K562 (cell line): ENCODE measurements around the gene AGPAT2. TPM values are rescaled to one million over a fixed set of nuclear protein-coding genes. Genes with fewer than 3 reads are reported as not detected.

ENCODE experiments used
- ATF7 ChIP-seq: fragments of 450-650 bp; IDR thresholded peaks from 2 replicates; pipeline ENCODE4 v1.7.1; 2014; ENCODE audit warnings: mild to moderate bottlenecking, moderate library complexity
- CHD7 ChIP-seq: fragments of 200-600 bp; sonication (generic); IDR thresholded peaks from one replicate; pipeline ENCODE4 v1.6.1; 2012; ENCODE audit warnings: mild to moderate bottlenecking, low read depth, low read length, inconsistent platforms
- FOSL1 ChIP-seq: fragments of 200-800 bp; sonication (Bioruptor generic); conservative IDR thresholded peaks from 2 replicates; pipeline ENCODE4 v1.6.1; 2016; ENCODE audit warnings: missing genetic modification characterization, missing compliant biosample characterization
- IRF9 ChIP-seq: fragments of 450-650 bp; IDR thresholded peaks from 2 replicates; pipeline ENCODE4 v1.6.1; 2016; ENCODE audit warnings: missing biosample characterization, missing genetic modification characterization
- MBD1 ChIP-seq: fragments of 250-450 bp; sonication (Bioruptor Pico); IDR thresholded peaks from 2 replicates; pipeline ENCODE4 v1.8.0; 2022; ENCODE audit warnings: inconsistent platforms
- NCOA4 ChIP-seq: fragments of 450-650 bp; IDR thresholded peaks from 2 replicates; pipeline ENCODE4 v1.6.1; 2018; ENCODE audit warnings: mild to moderate bottlenecking; ENCODE audit not compliant: partially characterized antibody
- NR2C2 ChIP-seq, 2 experiments: fragments of 200-800 bp in 1 of 2; sonication (Bioruptor generic) in 1 of 2; sonication (generic) in 1 of 2; formaldehyde crosslinking in 1 of 2; IDR thresholded peaks; 2 replicates each; pipeline versions ENCODE4 v1.6.1 to v1.8.0; 2016 to 2022; ENCODE audit warnings: mild to moderate bottlenecking in 1 of 2, missing compliant biosample characterization in 1 of 2, missing genetic modification characterization in 1 of 2, missing genetic modification reagents in 1 of 2
- POU5F1 ChIP-seq: fragments of 150-350 bp; IDR thresholded peaks from 2 replicates; pipeline ENCODE4 v1.6.1; 2014; ENCODE audit warnings: borderline replicate concordance, low read length, low read depth, mild to moderate bottlenecking; ENCODE audit not compliant: partially characterized antibody
- TCF15 ChIP-seq: fragments of 250-450 bp; sonication (Bioruptor Pico); IDR thresholded peaks from 2 replicates; pipeline ENCODE4 v1.8.0; 2022; ENCODE audit warnings: moderate library complexity, mild to moderate bottlenecking, inconsistent platforms
- XRCC4 ChIP-seq: IDR thresholded peaks from one replicate; pipeline ENCODE4 v1.6.1; 2011; ENCODE audit not compliant: insufficient read depth, insufficient read length; ENCODE audit errors: extremely low read depth
- ZNF354B ChIP-seq: fragments of 250-450 bp; sonication (Bioruptor Pico); IDR thresholded peaks from 2 replicates; pipeline ENCODE4 v1.4.0; 2020
- ZNF699 ChIP-seq: fragments of 250-450 bp; sonication (Bioruptor Pico); IDR thresholded peaks from 2 replicates; pipeline ENCODE4 v1.8.0; 2021; ENCODE audit warnings: mild to moderate bottlenecking, moderate library complexity; ENCODE audit not compliant: insufficient replicate concordance
- polyA plus RNA-seq, 8 experiments: library from polyadenylated mRNA; depleted of rRNA in 4 of 8; stranded (reverse) in 5 of 8; unstranded in 3 of 8; fragments of >200 nt; fragmentation: Nextera tagmentation in 2 of 8; fragmentation: Illumina TruSeq in 1 of 8; extraction: Ambion mirVana in 2 of 8; extraction: Trizol in 1 of 8; gene quantifications; 2 replicates each; pipeline versions ENCODE4 v1.2.1 to v1.2.3, GENCODE V29; 2011 to 2014; ENCODE audit warnings: inconsistent platforms in 1 of 8, missing spikeins in 1 of 8
- total RNA-seq, 7 experiments: library from RNA; depleted of rRNA in 6 of 7; stranded (reverse); fragments of >200 nt in 6 of 7; fragmentation: Illumina TruSeq in 2 of 7; extraction: Trizol in 2 of 7; gene quantifications; 2 replicates each; pipeline versions ENCODE4 v1.2.1 to v1.2.3, GENCODE V29; 2011 to 2021; ENCODE audit warnings: low replicate concordance in 1 of 7

The AGPAT2 gene
- total and polyA plus RNA-seq, 9 of the 15 experiments (the other 6 are each of a cell fraction or from before 2014, with no cell fraction given) = 0.13 to 54.5 (median 23.9) TPM

GRCh38 chr9:136673975-136674785 lies 13.1 kb downstream of the AGPAT2 start (continued):
- TF ChIP-seq XRCC4 (no peak), ATF7 (no peak), CHD7 (peak; percentile 76), POU5F1 (no peak), MBD1 (CRISPR knock-in tag) (no peak), NCOA4 (no peak), IRF9 (tag) (no peak), NR2C2 (CRISPR knock-in tag; IDR thresholded peaks at IDR 0.05) (no peak), NR2C2 (tag; IDR thresholded peaks at IDR 0.05) (no peak; the same call in 1 of the 2 replicates), ZNF354B (no peak), TCF15 (no peak), FOSL1 (tag) (no peak), ZNF699 (CRISPR knock-in tag) (no peak)
